Fibroblast of peridontal ligament (primary cell): ENCODE data around the gene ARL5A.
A peak's percentile ranks its signal among the peaks of the same experiment; 100 is the strongest.
"Not testable (repeated sequence)": the region's sequence is repeated elsewhere in the genome, so short reads cannot be mapped to it uniquely, and the experiment has no call there.

ENCODE experiments used
- DNase-seq: peaks from one replicate; pipeline ENCODE4 v3.0.0-alpha.2; 2010; ENCODE audit errors: extremely low read depth

ARL5A gene, protein sequence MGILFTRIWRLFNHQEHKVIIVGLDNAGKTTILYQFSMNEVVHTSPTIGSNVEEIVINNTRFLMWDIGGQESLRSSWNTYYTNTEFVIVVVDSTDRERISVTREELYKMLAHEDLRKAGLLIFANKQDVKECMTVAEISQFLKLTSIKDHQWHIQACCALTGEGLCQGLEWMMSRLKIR

DNA sequence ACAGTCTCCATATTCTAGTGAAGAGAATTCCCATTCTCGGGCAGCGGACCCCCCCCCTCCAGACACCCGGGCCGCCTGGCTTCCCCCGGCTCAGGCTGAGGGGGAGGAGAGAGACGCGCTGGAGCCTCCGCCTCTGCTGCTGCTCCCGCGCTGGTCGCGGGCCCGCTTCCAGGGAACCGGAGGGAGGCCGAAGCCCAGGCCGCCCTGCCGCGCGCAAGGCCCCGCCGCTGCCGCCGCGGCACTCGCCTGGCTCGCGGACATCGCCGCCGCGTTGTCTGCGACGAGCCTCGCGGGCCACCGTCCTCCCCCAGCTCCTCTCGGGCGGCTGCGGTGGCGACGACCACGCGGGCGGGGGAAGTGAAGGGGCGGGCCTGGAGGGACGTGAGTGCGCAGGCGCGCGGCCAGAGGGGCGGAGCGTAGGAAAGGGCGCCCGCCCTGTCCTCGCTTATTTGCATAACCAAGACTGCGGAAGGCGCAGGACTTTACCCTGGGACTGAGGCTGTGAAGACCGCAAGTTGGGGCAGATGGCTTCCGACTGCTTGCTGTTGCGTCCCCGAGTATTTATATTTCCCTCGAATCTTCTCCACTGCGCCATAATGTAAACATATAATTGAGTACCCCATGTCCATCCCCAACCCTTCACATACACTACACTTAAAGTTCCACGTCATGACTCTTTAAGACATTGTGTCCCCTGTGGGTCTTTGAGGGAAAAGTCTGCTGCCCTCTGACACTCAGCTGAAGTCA is at the start of gene ARL5A:
Gene ARL5A, minus strand, starts transcription at position 279 of the 747 bp plus-strand sequence. Its CDS starts 245 bp downstream, at position 34.
- DNase-seq = peak; percentile 92

DNA sequence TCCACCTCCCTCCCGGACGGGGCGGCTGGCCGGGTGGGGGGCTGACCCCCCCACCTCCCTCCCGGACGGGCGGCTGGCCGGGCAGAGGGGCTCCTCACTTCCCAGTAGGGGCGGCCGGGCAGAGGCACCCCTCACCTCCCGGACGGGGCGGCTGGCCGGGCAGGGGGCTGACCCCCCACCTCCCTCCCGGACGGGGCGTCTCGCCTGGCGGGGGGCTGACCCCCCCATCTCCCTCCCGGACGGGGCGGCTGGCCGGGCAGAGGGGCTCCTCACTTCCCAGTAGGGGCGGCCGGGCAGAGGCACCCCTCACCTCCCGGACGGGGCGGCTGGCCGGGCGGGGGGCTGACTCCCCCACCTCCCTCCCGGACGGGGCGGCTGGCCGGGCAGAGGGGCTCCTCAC is 47.4 kb upstream of the ARL5A start:
- DNase-seq = not testable (repeated sequence)

DNA sequence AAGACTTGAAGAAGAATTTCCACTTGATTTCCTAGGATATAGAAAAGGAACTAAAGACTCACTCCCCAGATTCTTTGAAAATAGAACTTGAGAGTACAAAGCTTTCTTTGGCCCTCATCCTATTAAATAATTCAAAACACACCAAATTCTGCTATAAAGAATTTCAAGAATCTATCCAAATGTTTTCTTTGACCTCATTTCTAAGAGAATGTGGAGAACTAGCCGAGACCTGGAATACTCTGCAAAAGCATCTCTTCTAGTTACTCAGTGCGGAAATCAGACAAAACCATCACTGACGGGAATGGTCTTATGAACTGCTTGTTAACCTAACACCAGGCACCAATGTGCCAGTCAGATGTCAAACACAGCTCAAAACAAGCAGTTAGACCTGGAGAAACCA is 44.2 kb upstream of the ARL5A start:
- peak; percentile 33 for DNase-seq

DNA sequence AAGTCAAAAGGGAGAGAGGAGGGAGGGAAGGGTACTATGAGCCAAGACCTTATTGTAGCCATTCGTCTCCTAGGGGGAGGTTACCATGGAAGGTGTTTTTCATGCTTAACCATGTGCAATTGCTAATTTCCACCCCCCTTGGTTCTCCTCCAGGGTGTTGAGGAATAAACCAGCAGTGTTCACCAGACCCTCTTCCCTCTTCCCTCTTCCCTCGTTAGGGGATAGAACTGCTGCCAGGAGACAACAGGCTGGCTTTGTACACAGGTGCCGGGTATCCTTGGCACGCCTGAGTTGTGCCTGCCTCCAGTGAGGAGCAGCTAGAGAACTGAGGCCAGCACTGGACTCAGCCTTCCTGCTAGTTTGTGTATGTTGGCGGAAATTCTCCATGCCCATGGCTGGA is 41.1 kb upstream of the ARL5A start:
- no peak for DNase-seq

DNA sequence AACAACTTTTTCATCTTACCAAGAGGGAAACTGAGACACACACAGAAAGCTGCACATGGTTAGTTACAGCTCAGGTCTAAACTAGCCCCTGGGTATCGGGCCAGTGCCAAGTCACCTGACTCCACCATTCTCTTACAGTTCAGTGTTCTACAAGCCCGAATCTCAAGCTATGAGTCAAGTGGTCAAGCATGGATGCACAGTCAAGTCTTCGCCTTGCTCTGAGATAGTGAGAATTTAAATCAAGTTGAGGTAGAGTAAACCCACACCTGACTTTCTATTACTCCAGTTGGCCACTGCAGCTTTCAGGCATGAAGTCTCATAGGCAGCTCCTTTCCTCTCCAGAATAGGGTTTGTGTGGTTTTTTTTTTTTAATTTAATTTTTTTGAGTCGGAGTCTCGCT is 34.5 kb upstream of the ARL5A start:
- DNase-seq = no peak

DNA sequence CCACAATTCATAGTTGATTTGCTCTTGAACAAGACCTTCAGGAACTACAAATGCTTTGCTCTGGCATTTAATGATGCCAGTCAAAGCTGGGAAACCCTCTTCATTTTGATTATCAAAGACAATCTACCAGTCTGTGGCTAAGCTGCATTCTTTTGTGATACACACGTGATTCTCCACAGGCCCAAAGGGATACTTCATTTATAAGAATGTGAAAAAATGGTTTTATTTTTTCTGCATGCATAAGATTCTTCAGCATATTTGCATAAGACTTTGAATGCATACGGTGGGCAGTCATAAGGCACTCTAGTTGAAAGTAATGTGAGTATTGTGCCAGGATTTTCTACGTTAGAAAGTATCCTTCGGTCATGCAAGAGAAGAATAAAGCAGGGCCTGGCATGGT is 33.0 kb upstream of the ARL5A start:
- no peak for DNase-seq

DNA sequence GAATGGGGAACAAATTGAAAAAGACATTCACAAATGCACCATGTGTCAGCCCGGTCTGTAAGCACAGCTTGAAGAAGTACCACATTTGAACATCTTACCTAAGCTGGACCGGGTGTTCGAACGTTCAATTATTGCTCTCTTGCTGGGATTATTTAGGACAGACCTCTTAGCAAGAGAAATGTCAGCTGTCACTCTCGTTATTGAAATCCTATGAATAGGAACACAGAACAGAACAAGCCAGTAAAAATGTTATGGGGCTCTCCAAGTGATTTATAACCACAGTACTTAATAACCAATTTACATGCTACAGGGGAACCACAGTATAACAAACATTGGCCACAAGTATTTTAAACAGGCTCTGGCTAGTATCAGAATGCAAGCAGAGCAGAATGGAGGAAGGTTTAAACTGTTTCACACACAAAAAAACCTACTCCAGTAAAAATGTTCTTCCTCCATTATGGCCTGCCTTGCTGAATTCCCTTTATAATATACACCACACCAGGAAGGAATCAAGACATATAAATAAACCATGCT is 32.5 kb upstream of the ARL5A start:
- peak; percentile 9 for DNase-seq

DNA sequence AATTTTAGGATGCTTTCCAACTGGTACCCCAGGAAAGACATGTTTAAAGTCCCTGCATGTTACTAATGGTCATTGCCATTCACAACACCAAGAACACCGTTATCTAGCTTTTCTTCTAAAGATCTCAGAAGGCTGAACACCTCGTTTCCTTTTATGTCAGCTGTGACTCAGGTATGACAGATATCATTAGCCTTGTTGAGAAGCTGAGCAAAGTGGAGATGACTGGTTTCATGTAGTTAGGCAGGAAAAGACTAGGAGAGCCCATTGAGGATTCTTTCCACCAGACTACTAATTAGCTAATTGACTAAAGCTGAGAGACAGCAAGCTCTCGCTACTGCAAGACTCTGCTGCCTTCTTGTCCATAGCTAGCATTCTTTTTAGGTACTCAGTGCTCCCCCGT is 32.0 kb upstream of the ARL5A start:
- no peak for DNase-seq

DNA sequence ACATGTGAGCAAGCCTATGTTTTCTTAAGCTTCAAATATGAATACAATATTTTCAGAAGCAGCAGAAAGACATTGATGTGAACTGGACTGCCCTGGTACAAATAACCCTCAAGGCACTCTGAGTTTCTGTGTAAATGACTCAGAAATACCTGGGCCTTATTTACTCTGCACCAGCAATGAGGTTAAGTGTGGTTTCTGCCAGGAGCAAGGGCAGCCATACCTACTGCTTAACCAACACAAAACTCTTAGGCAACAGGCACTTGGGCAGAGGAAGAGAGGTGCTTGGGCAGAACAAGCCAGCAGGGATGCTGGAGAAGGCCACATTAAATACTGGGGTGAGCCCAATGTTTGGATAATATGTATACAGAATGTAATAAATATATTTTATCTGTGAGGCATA is 29.4 kb upstream of the ARL5A start:
- DNase-seq = no peak

DNA sequence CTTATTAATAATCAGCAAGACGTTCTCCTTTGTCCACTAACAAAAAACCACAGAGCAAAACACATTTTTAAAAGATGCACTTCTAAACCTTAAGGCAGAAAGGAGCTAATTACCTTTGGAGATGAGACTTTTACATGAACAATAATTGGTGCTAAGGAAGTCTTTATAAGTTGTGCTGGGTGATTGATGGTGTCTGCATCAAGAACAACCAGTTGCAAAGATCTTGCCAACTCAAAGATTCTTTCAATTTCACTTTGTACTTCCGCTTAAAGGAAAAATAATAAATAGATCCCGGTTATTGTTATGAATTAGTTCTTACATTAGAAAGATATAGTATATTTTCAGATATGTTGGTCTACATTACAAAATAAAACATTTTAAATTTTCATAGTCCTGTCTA is 26.9 kb upstream of the ARL5A start:
- no peak for DNase-seq

DNA sequence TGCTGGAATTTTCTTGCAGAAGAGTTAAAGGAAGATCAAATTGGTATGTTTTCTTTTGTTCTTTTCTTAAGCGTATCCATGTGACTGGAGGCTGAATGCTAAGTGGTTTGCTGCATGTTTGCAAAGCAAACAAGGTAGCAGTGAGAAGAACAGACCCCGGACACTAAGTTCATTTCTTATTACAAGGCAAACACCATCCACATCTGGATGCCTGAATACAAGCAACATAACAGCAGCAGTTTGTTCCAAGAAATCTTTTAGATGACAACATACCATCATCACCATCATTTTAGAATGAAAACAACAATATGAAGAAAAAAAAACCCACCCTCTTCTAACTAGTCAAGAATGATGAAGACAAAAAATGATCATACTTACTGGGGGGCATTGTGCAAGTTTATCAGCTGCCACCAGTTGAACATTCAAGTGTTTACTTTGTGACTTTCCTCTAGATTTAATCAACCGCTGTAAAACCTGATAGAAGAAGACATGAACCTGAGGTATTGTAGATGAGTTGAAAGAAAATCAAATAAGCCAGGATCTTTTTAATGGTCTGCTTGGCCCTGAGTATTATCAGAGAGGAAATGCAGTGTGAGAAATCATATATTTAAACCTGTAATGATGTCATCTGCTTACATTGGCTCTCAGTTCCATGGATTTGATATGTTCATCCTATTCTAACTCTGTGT is 25.0 kb upstream of the ARL5A start:
- DNase-seq = no peak

DNA sequence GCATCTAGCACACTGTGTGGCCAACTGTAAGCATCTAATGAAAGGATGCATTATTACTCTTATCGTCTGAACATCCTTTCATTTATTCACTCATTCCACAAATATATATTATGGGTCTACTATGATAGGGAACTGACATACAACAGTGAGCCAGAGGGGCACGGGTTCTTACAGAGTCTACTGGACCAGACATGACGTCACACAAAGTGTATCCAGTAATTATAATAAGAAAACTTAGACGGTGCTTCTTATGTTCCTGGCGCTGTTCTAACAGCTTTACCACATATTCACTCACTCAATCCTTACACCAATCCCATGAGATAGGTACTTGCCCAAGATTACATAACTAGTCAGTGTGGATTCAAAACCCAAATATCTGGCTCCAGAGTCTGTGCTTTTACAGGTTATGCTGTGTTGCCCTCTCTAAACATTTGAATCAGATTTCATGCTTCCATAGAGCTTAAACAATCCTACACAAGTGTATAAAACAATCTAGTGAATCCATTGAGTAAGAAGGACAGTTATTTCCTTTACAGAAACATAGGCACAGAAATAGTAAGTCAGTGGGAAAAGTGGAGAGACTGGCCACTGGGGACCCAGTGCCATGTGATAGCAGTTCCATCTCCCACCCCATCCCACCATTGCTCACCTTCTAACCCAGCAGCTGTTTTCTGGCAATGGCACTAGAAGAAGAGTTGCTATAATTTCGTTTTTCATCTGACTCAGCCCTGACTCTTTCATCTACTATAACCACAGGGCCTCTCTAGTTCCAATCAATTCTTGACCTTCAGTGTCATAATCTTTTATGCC is 24.2 kb upstream of the ARL5A start:
- DNase-seq = peak; percentile 37

DNA sequence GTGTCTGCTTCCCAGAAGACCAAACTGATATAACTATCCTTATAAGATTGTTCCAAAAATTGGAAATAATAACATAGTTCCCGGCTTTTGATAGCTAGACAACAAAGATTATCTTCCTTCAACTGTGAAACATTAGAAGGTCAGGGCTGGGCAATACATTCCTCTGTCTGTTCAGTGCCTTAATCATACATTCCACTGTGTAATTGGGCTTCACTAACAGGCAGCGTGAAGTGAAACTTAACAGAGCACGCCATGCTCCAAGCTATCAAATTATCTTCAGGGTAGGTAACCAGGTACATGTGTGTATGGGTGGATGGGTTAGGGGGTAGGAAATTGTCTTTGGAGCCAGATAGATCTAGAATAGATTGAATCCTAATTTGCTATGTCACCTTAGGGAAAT is 23.5 kb upstream of the ARL5A start:
- peak; percentile 17 for DNase-seq

DNA sequence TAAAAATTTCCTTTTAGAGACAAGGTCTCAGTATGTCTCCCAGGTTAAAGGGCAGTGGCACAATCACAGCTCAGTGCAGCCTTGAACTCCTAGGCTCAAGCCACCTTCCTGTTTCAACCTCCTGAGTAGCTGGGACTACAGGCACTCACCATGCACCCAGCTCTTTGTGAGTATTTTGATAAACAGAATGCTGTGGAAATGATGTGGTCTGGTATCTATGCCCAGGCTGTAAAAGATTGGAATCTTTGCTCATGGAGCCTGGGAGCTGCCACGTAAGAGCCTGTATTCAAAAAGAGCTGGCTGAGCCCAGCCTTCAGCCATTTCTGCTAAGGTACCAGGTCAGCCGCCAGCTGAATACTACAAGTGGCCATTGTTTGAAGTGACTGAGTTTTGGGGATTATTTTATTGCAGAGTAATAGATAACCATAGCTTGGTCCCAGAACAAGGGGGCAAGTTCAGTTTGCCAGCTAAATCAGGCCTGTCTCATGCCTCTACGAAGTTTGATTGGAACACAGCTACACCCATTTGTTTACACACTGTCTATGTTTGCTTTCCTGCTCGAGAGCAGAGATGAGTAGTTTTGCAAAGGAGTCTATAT is 21.3 kb upstream of the ARL5A start:
- no peak for DNase-seq

DNA sequence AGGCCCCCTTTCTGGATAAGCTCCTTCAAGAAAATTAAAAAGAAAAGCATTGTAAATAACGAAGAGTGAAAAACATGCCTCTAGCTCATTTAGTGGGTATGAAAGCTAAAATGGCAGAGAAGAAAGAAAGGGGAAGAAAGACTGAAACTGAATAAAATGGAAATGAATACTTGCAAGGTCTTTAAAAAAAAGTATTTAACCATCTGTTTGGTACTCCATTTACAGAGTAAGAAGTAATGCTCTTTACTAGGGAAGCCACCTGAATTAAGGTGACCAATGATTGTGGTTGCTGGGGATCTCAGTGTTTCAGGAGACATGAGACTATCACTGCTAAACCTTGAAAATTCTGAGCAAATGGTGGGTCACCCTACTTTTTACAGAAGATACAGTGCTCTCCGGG is 17.7 kb upstream of the ARL5A start:
- no peak for DNase-seq

DNA sequence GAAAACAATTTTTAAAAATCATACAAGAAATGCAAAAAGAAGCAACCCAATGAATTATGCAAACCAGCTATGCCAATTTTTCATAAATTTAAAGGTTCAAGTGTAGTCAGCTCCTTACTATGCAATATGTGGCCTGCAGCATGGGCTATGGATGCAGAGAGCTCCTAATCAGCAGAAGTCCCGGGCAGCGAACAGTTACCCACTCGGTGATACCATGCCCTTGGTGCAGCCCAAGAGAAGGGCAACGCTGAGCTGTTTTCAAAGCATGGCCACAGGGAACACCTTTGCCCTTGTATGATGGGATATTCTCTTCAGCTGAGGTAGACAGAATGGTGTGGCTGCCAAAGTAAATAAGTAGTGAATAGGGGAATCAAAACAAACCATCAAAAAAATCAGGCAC is 17.3 kb upstream of the ARL5A start:
- DNase-seq = no peak

DNA sequence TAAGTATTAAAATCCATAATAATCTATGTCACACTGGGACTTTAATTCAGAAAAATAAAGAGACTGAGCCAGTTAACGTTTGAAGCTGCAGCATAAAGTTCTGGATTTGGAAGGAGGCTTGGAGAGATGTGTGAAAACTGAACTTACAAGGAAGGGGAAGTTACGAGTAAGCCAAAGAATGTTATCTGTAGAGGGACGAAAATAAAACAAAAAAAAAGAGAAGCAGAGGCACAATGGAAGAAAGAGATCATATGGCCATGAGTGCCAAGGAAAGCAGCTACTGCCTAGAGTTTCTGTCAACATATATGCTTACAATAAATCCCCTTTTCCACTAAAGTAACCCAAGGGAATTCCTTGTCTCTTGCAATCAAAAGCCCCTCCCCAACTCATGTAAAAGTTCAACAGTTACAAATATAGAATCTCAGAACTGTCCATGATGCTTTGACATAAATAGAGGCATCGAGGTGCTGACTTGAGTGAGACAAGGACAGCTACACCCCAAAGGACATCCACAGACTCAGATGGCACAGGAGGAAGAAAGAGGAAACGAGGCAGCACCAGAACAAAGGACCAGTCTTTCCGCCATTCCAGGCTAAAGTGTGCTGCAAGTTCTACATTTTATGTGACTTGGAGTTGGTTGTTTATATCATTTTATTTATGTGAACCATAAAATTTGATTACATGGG is 16.1 kb upstream of the ARL5A start:
- no peak for DNase-seq

DNA sequence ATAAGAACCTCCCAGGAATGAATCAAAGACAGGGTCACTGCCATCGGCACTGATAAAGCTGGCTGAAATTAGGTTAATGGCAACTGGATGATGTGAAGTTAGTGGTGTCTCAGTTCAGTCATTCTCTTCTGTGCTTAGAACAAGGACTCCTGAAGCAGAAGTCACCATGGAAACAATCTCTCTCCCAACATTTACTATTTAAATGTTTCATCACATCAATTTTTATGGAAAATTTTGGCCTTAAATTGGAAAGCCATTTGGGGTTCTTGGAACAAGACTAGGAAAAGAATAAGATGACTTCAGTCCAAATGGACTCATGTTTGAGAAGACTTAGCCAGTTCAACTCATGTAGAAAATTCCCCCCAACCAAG is 15.5 kb upstream of the ARL5A start:
- no peak for DNase-seq

DNA sequence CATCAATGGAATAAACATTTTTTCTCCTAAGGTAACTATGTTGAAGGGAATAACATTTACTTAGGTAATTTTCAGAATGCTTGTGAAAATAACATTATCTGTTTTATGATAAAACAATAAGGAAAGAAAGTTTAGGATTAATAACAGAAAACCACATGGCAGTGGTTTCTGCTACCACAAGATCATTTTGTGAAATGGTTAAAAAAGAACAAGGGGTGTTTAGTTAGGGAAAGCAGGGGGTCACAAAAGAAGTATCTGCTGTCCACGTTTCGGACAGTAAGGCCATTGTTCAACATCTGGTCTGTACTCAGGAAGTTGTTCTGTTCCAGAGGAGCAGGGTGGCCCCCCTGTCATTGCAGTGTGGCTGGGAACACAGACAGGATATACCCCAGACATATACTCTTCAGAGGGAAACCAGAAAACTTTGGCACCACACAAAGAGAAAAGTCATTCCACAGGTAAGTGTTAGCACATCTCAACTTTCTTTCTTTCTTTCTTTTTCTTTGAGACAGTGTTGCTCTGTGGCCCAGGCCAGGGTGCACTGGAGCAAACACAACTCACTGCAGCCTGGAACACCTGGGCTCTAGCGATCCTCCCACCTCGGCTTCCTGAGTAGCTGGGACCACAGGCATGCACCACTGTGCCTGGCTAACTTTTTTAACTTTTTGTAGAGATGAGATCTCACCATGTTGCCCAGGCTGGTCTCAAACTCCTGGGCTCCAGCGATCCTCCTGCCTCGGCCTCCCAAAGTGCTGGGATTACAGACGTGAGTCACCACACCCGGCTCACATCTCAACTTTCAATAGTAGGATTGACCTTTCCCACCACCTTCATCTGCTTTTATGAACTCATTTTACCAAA is 14.8 kb upstream of the ARL5A start:
- no peak for DNase-seq

DNA sequence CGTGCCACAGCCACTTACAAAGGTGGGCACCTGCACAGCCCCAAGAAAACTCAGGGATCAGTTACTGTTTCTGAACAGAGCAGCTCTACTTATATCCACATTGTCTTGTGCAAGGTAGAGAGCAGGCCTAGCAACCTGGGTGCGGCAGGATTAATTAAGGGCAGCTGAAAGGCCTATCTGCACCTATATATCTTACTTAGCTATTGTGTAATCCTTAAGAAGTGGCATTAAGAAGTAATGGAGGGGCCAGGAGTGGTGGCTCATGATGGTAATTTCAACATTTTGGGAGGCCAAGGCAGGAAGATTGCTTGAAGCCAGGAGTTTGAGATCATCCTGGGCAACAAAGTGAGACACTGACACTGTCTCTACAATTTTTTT is 12.8 kb upstream of the ARL5A start:
- DNase-seq = no peak
